Stimulated activated CD4-positive, alpha-beta T cell treated with anti-CD3 and anti-CD28 coated beads, TNF-alpha, amount 100 ng/mL, for 24 hours (primary cell): ENCODE results near the gene ANKRD35.
A peak's percentile ranks its signal among the peaks of the same experiment; 100 is the strongest.

Source experiments
- DNase-seq, 3 experiments: peaks; one replicate each; pipeline ENCODE4 v3.0.0-alpha.2; 2020; ENCODE audit warnings: low read depth in 3 of 3

The ANKRD35 gene

DNA sequence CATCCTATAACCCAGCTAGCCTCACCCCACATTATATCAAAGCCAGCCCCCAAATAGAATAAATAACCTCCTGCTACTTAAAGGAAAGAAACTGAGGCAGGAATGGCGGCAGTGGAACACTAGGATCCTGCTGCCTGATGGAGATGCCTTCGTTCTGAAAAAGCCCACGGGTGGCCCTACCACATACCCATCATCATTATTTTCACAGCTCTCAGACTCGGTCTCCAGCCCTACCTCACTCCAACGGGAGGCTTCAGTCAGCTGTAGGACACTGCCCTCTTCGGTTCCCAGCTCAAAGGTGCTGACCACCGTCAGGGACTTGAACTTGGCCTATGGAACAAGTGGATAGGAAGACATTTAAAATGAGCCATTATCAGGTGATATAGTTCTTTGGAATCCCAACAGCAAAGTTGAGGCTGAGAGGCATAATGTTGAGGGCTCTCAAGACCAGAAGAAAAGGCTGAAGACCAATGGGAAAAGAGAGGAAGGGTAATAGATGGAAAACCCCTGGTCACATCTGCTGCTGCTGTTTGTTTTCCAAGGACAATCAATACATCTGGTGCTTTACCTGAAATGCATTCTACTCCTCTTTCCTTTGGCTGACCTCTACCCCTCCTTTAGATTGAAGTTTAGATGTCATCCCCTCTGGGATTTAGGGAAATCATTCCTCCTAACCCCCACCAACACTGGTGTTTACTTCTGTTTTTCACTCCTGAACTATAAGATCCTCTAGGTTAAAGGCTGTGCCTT is 7.8 kb upstream of the ANKRD35 start:
- DNase-seq: no peak

GRCh38 chr1:145892486-145893087 is 6.9 kb upstream of the ANKRD35 start:
- no peak for DNase-seq

DNA sequence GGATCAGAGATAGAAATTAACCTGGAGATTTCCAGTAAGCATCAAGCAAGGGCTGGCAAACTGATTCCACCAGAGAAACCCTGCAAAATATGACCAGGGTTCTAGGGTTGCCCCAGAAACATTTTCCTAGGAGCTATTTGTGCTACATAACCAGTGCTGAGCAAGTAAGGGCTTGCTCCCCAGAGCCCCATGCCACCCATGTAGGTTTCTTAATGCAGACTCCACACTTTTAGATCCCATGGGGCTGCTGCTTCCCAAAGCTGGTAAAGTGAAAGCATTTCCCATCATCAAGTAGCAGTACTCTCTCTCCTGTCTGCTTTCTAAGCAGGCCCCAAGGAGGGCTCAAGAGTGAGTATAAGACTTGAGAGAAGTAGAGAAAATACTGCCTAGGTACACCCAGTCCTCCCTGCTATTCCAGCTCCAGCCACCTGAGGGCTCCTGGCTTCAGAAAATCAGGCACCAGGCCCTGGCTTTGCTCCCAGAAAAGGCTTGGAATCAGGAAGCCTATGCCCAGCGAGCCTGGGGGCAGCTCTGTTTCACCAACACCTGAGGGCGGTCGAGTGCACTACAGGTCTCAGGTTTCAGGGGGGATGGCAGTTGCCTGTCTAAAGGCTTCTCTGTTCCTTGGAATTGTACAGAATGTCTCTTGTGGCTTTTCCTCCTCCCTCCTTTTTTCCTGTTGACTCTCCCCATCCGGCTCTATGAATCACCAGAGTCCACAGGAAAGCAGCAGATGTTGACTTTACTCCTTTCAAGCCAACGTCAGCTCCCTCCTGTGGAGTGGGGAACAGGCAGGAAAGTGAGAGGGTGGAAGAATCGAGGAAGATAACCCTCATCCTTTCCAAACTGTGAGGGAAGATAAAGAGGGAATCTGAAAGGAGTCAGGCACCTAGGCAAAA is 6.2 kb upstream of the ANKRD35 start:
- DNase-seq: peak; percentile 11 to 55 (median 26)

DNA sequence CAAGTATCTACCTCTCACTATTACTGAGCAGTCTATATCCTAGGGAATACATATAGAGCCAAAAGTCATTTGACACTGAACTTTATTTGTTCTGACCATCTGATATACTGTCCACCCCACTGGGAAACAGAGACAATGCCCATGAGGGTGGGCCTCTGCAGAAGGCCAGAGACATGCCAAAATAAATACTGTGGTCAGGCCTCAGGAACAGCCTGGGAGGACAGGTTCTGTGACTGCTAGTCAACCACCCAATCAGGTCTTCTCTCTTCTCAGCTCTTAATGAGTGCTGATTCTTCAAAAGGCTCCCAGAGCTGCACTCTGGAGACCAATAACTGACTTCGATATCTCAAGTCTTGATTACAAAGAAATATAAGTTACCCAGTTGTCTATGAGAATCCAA is 5.5 kb upstream of the ANKRD35 start:
- no peak for DNase-seq

- DNase-seq: no peak
Observed at GRCh38 chr1:145889722-145890121, 4.1 kb upstream of the ANKRD35 start.

- DNase-seq: no peak
Observed at GRCh38 chr1:145887631-145888030, 2.0 kb upstream of the ANKRD35 start.

- DNase-seq: no peak
Observed at GRCh38 chr1:145886816-145887215, 1.1 kb upstream of the ANKRD35 start.

GRCh38 chr1:145886390-145886789 is 724 bp upstream of the ANKRD35 start:
- DNase-seq: no peak

DNA sequence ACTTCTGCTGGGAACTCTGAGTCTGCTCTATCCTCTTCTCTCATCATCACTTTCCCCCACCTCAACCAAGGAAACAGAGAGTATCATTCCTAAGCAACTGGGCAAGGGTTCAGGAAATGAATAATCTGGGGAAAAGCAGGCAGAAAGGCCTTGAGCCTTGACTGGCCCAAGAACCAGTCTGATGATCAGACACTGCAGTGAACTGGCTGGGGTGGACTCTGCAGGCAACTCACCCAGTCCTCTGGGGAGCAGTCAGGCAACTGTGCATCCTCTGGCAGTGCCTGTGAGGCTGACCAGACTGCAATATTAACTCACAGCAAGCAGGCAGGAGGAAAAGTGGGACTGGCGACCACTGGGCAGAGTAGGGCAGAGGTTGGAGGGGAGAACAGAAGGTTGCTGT is 991 bp downstream of the ANKRD35 start:
- DNase-seq: no peak

DNA sequence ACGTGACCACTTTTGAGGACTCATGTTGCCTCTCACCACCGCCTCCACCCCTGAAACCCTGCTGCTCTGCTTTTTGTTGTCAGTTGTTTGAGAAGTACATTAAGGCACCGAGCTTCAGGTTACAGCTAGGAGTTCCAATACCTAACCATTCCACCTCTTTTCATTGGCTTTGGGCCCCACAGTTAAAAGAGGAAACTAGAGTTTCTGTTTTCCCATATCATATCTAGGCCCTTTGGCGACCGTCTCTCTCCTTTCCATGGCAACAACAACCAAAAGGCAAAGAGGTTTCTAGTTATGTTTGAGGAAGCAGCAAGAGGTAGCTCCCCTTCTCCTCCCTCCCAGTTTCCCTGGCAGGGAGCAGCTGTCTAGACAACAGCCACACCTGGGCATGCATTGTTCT is 5.9 kb downstream of the ANKRD35 start:
- DNase-seq: no peak

DNA sequence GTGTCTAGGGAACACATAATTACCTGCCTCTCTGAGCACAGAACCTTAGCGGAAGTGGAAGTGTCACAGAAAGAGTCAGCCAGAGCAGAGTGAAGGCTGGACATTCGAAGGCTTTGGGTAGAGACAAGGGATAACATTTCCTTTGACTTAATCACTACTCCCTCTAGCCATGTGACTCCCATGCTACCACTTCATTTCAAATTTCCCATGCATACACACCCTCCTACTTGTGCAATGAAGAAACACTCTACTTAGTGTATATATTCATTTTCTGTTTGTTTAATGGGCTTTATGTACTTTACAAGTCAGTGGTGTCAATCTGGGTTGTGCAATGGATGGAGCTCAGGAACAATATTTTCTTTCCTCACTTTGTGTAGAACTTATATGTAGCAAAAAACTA is 6.9 kb downstream of the ANKRD35 start:
- DNase-seq: no peak

DNA sequence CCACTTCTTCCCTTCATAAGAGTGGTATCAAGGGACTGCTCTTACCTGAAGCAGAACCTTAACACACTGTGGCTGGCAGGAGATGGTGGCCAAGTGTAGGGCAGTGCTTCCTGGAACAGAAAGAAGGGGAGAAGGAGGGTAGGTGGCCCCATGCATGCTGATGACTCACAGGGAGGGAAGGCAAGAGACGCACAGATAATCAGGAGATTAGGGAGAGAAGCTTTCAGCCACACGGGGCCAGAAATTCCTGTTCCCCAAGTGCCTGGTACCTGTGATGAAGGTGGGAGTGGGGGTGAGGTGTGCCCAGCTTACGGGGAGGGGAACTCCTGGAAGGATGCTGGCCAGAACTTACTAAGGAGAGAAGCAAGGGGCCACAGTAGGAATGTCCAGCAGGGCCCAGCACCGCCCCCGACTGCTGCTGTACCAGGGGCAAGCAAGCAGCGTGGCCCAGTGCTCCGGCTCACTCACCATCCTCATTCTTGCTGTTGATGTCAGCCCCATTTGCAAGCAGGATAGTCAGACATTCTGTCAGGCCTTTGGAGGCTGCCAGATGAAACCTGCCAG is 7.7 kb downstream of the ANKRD35 start:
- DNase-seq: no peak

GRCh38 chr1:145874646-145875045 is 11.0 kb downstream of the ANKRD35 start:
- no peak for DNase-seq

GRCh38 chr1:145871994-145872924 is 13.4 kb downstream of the ANKRD35 start:
- peak in 2 of 3 experiments; percentile 6 to 24 for DNase-seq

- DNase-seq: no peak
Observed at GRCh38 chr1:145868232-145868631, 17.4 kb downstream of the ANKRD35 start.

DNA sequence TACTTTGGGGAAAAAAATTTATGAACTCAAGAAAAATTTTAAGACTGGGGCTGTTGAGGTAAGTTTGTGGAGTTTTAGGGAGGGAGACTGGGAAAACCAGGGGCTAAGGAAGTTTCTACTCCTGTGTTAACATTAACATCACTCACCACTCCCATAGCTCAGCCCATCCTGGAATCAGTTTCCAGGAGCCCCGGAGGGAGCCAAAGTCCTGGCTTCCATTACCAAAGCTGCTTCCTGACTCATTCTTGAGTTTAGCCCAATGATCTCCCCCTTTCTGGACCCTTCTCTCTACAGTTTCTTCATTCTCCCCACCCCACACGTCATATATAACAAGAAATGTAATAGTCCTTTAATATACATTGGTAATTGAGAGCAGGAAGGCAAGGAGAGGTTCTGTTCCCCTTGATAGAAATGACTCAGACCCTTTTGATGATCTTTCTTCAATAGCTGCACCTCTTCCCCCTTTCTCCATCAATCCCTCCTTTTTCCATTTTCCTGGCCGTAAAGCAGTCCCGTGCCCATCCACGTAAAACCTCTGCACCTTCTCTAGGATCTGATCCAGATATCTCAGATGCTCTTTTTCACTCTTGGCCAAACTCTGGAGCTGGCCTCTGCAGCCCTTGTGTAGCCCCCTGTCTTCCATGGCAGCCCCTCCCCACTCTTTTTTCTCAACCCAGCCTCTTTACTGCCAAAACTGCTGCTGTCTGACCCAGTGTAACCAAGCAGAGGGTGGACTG is 22.2 kb downstream of the ANKRD35 start:
- no peak for DNase-seq

DNA sequence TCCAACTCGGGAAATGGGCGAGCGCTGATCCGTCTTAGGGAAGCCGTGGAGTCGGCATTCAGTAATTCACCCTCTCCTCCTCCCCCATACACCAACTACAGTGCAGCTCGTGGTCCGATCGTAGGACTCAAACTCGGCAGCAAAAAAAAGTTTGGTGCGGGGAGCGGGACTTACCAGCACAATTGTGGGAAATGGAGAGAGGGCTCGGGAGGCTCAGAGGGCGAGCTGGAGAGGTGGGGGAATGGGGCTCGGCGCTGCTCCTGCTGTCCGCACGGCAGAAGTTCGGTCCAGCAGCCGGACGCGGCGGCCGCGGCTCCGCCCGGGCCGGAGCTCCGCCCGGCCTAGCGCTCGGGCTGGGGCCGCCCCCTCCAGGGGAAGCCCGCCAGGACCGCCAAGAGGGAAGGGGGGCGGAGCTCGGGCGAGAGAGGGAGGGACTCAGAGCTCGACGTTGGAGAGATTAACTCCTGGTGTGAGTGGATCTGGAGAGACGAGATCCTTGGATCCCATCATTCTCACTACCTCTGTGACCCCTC is 26.1 kb downstream of the ANKRD35 start:
- DNase-seq: peak; percentile 43 to 80 (median 62)

- peak; percentile 57 to 91 (median 71) for DNase-seq
Observed at GRCh38 chr1:145858901-145859490, 26.7 kb downstream of the ANKRD35 start, which contains the start of gene PIAS3. PIAS3 (minus strand) TSS chr1:145859081; CDS start chr1:145858990, 91 bp downstream.

DNA sequence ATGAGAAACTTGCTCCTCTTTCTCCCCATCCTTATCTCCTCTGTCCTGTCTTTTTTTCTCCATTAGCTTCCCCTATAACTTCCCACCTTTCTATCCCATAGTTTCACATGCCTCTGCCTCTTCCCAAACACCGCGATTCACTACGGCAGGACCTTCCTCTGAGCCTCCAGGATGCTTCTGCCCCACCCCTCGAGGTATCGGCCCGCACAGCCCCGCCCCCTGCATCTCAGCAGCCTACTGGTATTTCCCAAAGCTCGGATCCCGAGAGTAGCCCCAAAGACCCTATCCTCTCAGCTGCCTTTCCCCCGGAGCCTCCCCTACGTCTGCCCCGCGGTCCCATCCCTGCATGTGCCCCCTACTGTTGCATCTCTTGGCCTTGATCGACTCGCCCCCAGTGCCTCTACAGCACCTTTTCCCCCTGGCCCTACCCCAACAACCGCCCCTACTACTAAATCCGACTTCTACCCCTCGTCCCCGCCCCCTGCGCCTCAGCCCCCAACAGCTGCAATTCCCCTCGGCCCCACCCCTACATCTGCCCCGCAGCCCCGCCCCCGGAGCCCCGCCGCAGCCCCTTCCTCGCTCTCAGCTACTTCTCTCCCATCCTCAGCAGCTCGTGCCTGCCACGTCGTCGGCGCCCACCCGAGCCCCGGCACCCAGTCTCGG is 27.3 kb downstream of the ANKRD35 start:
- peak; percentile 6 to 41 (median 34) for DNase-seq
